K562 (cell line): ENCODE results near the gene IL17F. TPM values are rescaled to one million over a fixed set of nuclear protein-coding genes. Genes with fewer than 3 reads are reported as not detected.

Experiments
- MEF2A ChIP-seq: IDR thresholded peaks from 2 replicates; pipeline ENCODE4 v1.6.1; 2011; ENCODE audit warnings: low read depth, mild to moderate bottlenecking, low read length, moderate library complexity; ENCODE audit not compliant: control insufficient read depth
- ZNF282 ChIP-seq: sonication (generic); formaldehyde crosslinking; IDR thresholded peaks from 2 replicates; pipeline ENCODE4 v1.8.1; 2023; ENCODE audit warnings: missing genetic modification reagents
- polyA plus RNA-seq, 8 experiments: library from polyadenylated mRNA; depleted of rRNA in 4 of 8; stranded (reverse) in 5 of 8; unstranded in 3 of 8; fragments of >200 nt; fragmentation: Nextera tagmentation in 2 of 8; fragmentation: Illumina TruSeq in 1 of 8; extraction: Ambion mirVana in 2 of 8; extraction: Trizol in 1 of 8; gene quantifications; 2 replicates each; pipeline versions ENCODE4 v1.2.1 to v1.2.3, GENCODE V29; 2011 to 2014; ENCODE audit warnings: inconsistent platforms in 1 of 8, missing spikeins in 1 of 8
- total RNA-seq, 7 experiments: library from RNA; depleted of rRNA in 6 of 7; stranded (reverse); fragments of >200 nt in 6 of 7; fragmentation: Illumina TruSeq in 2 of 7; extraction: Trizol in 2 of 7; gene quantifications; 2 replicates each; pipeline versions ENCODE4 v1.2.1 to v1.2.3, GENCODE V29; 2011 to 2021; ENCODE audit warnings: low replicate concordance in 1 of 7
- TF ChIP-seq, protein P1 (sequence below), 2 experiments: fragments of 450-650 bp in 1 of 2; sonication (generic) in 1 of 2; formaldehyde crosslinking in 1 of 2; IDR thresholded peaks; 2 replicates each; pipeline versions ENCODE4 v1.7.1 to v1.9.0; 2016 to 2022; ENCODE audit warnings: inconsistent platforms in 1 of 2, mild to moderate bottlenecking in 1 of 2, missing genetic modification reagents in 1 of 2
- TF ChIP-seq, protein P2 (sequence below): sonication (generic); formaldehyde crosslinking; IDR thresholded peaks from 2 replicates; pipeline ENCODE4 v1.8.0; 2023; ENCODE audit warnings: mild to moderate bottlenecking, missing genetic modification reagents
- TF ChIP-seq, protein P3 (sequence below): fragments of 250-450 bp; sonication (Bioruptor Pico); IDR thresholded peaks from 2 replicates; pipeline ENCODE4 v1.5.0; 2022; ENCODE audit warnings: mild to moderate bottlenecking

IL17F gene
- total and polyA plus RNA-seq, 9 of the 15 experiments (the other 6 are each of a cell fraction or from before 2014, with no cell fraction given) = not detected

DNA sequence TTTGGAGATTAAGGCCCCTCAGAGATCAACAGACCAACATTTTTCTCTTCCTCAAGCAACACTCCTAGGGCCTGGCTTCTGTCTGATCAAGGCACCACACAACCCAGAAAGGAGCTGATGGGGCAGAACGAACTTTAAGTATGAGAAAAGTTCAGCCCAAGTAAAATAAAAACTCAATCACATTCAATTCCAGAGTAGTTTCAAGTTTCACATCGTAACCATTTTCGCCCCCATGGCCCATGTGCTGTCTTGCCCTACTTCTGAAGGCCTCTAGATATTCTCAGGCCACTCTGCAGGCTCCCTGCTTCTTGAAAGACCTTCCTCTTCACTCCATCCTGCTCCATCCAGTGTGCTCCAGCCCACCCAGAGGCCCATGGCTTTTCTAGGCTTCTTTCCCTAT lies 53.9 kb downstream of the IL17F start (continued):
- TF ChIP-seq, protein P1, sequence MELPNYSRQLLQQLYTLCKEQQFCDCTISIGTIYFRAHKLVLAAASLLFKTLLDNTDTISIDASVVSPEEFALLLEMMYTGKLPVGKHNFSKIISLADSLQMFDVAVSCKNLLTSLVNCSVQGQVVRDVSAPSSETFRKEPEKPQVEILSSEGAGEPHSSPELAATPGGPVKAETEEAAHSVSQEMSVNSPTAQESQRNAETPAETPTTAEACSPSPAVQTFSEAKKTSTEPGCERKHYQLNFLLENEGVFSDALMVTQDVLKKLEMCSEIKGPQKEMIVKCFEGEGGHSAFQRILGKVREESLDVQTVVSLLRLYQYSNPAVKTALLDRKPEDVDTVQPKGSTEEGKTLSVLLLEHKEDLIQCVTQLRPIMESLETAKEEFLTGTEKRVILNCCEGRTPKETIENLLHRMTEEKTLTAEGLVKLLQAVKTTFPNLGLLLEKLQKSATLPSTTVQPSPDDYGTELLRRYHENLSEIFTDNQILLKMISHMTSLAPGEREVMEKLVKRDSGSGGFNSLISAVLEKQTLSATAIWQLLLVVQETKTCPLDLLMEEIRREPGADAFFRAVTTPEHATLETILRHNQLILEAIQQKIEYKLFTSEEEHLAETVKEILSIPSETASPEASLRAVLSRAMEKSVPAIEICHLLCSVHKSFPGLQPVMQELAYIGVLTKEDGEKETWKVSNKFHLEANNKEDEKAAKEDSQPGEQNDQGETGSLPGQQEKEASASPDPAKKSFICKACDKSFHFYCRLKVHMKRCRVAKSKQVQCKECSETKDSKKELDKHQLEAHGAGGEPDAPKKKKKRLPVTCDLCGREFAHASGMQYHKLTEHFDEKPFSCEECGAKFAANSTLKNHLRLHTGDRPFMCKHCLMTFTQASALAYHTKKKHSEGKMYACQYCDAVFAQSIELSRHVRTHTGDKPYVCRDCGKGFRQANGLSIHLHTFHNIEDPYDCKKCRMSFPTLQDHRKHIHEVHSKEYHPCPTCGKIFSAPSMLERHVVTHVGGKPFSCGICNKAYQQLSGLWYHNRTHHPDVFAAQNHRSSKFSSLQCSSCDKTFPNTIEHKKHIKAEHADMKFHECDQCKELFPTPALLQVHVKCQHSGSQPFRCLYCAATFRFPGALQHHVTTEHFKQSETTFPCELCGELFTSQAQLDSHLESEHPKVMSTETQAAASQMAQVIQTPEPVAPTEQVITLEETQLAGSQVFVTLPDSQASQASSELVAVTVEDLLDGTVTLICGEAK (IDR thresholded peaks at IDR 0.05) = no peak
- TF ChIP-seq, protein P1 (CRISPR knock-in tag; IDR thresholded peaks at IDR 0.05) = no peak
- TF ChIP-seq ZNF282 = no peak
- TF ChIP-seq, protein P2, sequence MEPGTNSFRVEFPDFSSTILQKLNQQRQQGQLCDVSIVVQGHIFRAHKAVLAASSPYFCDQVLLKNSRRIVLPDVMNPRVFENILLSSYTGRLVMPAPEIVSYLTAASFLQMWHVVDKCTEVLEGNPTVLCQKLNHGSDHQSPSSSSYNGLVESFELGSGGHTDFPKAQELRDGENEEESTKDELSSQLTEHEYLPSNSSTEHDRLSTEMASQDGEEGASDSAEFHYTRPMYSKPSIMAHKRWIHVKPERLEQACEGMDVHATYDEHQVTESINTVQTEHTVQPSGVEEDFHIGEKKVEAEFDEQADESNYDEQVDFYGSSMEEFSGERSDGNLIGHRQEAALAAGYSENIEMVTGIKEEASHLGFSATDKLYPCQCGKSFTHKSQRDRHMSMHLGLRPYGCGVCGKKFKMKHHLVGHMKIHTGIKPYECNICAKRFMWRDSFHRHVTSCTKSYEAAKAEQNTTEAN (CRISPR knock-in tag) = no peak
- no peak for TF ChIP-seq MEF2A
- TF ChIP-seq, protein P3, sequence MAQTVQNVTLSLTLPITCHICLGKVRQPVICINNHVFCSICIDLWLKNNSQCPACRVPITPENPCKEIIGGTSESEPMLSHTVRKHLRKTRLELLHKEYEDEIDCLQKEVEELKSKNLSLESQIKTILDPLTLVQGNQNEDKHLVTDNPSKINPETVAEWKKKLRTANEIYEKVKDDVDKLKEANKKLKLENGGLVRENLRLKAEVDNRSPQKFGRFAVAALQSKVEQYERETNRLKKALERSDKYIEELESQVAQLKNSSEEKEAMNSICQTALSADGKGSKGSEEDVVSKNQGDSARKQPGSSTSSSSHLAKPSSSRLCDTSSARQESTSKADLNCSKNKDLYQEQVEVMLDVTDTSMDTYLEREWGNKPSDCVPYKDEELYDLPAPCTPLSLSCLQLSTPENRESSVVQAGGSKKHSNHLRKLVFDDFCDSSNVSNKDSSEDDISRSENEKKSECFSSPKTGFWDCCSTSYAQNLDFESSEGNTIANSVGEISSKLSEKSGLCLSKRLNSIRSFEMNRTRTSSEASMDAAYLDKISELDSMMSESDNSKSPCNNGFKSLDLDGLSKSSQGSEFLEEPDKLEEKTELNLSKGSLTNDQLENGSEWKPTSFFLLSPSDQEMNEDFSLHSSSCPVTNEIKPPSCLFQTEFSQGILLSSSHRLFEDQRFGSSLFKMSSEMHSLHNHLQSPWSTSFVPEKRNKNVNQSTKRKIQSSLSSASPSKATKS (CRISPR knock-in tag) = no peak
